NCI-H128 (cell line): ENCODE measurements around the gene FNIP2.

ENCODE experiments used
- DNase-seq: peaks from one replicate; lab custom pipeline; 2025; ENCODE audit not compliant: unreplicated experiment; lab: John Stamatoyannopoulos, UW

The FNIP2 gene

DNA sequence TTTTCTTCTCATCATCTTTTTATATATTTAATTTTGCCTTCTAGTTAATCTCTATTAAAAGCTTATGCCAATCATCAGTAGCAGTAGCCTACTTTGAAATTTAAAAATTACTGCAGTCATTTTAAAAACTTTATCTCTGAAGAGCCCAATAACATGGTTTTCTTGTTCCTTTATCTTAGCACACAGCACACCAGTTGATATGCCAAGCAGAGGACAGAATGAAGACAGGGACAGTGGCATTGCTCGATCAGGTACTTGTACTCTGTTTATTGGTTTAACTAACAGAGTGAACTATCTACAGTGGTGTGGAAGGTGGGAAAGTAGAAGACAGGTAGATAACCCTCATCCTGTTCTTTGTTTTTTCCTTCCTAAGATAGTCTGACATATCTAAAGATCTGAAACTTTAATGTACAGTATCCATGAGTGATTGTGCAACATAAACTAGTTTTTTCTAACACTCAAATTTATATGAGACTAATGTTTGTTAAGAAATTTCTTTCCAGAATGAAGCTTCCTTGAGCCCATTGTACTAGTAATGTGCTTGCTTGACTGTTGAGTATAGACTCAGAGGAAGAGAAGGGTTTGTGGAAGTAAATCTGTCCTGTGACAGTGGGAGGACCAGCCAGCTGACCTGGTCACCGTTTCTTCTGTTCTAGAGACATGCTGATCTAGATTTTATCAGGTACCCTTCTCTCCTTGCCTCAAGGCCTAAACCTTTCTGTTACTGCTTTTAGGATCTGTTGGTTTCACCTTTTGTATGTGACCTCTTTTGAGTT, 66.6 kb downstream of the FNIP2 start:
- DNase-seq, result no peak

DNA sequence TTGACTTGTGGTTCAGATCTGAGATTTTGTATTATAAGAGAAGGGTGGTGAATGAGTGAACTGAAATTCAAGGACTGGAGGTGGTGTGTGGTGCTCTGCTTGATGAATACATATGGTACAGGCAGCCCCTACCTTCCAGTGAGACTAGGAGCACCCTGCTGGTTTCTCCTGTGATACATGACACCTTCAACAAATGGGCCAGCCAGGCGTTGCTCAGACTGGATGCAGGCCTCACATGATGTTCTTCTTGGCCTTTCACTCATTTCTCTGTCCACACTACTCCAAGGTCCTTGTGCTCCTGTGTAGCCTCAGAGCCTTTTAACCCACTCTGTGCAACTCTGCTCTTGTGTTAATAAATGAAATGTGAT, 67.2 kb downstream of the FNIP2 start:
- DNase-seq, result no peak

DNA sequence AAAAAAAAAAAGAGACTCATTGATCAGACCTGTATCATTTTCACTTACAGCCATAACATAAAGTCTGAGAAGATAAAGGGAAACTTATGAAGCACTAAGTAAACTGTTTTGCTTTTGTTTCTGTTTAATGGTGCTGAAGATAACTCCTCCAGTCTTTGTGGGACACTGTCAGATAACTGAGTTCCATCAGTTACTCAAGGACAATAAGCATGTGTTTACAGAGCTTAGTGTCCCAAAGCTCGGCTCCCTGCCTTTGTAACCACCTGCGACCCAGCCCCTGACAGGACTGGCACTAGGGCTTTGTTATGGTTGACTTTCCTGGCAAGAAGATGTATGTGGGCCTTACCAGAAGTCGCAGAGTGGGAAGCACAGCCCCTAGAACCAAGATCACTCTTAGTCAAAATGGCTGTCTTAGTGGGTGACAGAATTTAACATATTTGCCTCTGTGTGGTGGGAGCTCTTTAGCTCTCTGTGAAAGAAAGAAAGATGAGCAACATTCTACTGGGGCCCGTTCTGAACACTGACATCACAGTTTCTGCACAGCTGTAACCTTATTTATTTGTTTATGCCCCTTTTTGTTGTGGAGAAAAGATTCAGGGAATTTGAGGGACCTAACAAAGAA, 68.1 kb downstream of the FNIP2 start:
- no peak for DNase-seq

DNA sequence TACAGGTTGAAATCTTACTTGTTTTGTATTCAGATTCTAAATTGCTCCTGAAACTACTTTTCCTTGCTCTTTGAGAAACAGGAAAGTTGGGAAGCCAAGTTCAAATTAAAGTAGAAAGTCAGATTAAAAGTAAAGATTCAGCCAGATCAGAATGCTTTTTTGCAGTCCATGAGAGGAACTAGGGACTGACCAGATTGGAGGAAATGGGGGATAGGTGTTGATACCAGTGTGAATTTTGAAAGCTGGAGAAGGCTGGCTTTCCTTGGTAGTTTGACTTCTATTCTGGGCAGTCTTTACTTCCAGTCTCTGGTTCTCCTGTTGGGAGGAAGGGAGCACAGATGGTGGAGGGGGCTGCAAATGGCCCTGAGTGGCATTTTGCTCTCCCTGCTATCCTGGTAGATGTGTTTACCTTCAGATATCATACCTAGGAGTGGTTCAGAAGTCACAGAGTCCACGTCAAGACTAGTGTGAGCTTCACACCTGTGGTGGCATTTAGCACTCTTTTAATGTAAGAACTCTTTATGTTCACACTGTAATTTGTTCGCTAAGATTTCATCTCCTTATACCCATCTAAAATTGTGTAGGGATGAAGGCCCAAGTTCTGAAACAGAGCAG, 68.8 kb downstream of the FNIP2 start:
- DNase-seq, result no peak

DNA sequence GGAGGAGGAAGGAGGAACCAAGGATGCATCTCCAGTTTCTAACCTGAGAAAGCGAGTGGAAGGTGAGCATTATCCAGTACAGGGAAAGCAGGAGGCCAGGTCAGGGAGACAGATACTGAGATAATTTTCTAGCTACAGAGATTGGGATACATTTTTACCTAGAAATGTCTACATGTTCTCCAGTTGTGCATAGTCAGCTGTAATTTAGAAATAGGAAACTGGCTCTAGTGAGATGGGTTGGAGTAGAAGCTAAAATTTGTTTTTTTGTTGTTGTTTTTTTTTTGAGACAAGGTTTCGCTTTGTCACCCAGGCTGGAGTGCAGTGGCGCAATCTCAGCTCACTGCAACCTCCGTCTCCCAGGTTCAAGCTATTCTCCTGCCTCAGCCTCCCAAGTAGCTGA, 71.3 kb downstream of the FNIP2 start:
- no peak for DNase-seq

DNA sequence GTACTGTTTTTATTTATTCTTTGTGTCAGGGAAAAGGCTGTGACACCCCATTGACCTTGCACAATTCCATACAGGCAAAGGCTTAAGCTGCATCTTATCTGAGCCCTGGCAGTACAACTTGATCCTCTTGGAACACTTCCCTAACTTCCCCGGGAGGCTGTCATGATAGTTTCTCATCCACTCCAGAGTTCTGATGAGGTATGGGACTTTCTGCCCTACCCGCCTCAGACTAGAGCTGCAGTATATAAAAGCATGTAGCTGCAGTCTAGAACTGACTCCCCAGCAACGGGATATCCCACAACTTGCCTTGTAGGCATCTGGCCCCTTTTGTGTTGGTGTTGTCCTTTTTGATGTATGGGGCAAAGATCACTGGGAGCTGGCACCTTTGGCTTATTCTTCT, 72.7 kb downstream of the FNIP2 start:
- DNase-seq, result no peak

DNA sequence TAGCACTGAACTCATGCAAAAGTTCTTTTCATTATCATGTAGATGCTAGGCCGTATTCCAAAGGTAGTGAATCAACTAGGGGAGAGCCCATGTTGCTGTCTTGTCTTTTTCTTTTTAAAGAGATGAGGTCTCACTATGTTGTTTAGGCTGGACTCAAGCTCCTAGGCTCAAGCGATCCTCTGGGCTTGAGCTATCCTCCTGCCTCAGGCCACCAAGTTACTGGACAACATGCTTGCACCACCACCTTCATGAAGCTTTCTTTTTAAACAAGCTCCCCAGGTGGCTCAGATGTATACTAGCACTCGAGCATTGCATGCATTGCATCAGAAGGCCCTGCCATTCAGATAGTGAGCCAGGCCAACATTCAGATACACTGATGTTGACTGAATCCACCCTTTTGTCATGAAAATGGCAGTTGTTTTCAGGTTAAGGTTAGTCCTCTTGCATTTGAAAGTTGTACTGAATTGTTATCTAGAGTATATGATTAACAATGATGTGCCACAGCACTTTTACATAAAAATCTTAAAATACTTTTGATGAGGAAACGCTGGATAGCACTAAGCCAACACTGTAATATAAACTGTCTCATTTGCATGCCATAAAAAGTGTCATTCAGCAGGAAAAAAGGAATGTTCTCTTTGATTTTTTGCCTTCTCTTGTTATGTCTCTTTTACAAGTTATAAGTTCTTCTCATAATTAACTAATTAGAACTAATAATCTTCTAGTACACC, 76.7 kb downstream of the FNIP2 start:
- DNase-seq, result no peak

DNA sequence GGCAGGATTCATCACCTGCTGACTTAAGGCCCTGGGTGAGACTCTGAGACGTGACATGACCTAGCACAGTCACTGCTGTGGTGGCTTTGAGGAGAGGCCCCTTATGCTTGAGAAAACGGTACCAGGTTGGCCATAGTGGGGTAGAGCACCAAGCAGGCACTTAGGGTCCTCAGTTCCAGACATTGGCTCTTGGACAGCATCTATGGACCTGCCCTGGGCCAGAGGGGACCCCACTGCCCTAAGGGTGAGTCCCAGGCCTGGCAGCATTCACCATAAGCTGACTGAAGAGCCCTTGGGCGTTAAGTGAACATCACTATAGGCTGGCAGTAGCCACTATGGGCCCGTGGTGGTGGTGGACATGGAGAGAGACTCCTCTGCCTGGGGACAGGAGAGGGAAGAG, 78.7 kb downstream of the FNIP2 start:
- DNase-seq, result no peak

DNA sequence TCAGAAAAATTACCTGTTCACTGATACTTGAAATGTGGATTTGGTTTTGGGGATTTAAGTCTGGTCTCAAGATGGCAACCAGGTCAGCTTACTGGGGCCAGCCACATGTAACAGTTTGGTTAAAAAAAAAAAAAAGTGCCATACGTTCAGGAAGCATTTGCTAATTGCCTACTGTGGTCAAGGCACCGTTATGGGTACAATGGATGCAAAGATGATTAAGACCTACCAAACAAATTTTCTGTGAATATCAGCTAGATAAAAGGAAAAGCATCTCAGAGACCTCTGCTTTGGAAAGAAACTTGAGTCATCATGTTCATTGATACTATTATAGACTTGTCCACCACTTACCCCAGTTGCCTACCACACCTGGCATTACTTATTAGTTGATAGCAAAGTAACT, 80.9 kb downstream of the FNIP2 start:
- DNase-seq, result no peak

DNA sequence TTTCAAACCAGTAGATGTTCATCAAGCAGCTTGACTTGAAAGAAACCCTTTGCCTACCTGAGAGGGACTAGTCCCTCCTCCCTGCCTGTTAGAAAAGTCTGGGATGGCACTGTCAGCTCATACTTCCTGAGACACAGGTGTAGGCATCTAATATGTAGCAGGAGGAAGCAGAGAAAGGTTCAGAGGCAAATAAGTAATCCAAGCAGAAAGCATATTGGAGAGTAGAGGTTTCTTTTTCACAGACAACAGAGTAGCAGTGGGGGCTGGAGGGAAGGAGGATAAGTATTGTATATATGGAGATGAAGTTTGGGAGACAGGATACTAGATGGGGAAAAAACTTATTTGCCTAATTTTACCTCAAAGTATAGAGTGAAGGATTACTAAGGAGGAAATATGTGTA, 81.5 kb downstream of the FNIP2 start:
- DNase-seq, result no peak

DNA sequence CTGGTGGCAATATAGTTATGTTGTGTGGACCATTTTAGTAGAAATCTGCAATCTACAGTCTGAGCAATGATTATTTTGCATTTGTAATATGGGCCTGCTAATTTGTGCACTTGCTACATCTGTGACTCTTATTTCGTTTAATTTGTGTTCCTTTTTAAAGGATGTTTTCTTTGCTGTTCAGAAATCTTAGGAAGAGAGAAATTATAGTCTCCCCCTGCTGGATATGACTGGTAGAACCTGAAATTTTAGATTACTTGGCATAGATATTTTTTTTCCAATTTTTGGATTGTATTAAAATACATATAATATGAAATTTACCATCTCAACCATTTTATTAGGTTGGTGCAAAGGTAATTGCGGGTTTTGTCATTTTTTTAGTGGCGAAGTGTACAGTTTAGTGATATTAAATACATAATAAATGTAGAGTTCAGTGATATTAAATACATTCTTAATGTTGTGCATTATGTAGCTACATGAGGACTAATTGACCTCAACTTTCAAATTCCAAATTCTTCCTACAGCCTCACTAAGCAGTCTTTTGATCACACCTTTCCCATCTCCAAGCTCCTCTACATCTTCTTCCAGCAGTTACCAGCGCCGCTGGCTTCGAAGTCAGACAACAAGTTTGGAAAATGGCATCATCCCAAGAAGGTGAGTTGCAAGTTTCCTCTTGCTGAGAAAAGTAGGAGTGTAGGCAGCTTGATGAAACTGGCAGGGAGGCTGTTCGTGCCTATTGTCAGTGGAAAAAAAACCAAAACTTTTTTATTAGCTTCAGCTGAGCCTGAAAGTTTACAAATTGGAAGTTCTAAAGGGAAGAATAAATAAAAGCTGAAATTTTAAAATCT, 82.2 kb downstream of the FNIP2 start:
- no peak for DNase-seq

DNA sequence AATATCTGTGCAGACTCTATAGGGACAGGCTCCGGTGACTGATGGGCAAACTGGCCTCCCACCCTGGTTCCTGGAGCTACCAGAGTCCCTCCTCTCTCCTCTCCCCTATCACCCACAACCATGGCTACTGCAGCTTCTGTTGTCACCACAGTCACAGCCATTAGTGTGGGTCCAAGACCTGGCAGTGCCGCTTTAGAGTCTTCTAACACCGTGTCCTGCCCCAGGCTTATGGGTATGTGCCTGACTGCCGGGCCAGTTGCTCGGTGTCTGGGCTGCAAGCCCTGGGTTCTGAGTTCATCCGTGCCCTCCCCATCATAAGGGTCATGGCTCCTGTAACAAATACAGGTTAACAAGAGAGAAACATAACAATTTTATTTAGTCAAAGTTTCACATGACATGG, 85.4 kb downstream of the FNIP2 start:
- DNase-seq, result no peak

DNA sequence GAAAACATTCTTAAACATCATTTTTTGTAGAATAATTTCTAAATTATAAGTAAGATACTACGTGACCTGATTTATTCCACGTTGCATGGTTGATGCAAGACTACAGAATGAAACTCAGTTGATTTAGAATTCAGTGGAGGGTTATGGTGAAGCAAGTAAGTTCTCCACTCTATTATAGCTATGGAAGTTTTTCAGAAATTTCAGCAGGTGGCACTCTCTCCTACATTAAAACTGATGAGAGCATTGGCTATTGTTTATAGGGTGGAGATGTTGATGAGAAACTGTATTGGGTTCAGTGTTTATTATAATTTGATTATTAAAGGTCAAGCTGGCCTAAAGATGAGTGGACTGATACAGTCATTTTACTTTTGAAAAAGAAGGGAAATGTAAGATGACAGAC, 88.0 kb downstream of the FNIP2 start:
- DNase-seq, result no peak

DNA sequence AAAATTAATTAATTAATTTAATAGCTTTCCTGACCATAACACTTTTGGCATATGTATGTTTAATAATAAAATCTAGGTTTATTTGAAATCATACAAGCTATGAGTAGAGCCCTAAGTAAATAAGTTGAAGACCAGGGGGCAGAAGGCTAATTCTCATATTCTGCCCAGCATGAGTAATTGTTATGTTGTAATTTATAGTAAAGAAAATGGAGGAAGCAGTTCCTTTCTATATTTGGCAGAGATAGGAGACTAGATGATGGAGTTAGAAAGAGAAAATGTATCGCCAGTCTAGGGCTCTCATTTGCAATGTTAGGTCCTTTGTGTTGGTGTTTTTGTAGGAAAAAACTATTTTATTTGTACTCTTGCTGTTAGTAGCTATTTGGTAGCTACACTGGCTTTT, 89.1 kb downstream of the FNIP2 start:
- no peak for DNase-seq

DNA sequence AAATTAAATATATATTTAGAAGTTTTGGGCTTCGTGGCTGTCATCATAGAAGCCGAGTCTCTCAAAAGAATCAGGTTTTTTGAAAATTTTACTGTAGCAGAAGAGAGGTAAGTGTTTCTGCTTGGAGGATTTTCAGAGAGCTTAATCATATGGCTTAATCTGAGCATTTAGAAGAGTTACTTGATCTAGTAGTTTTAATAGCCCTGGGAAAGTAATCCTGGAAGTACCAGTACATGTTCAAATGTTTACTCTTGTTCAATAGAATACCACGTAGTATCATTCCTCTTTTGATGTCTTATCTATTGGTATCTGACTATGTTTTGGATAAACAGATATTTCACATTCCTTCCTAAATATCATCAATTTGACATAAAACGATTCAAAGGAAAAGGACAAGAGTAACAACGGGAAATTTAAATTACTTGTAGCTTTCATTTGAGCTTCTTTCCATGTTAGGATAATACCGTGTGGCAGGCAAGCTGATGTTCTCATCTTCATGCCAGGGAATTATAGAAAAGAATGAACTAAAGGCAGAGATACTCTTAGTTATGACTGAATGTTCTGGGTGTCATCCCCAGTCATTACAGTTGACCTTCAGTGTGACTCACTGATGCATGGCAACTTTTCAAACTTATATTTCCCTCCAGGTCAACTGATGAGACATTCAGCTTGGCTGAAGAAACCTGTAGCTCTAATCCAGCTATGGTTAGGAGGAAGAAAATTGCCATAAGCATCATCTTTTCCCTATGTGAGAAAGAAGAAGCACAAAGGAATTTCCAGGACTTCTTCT, 89.8 kb downstream of the FNIP2 start:
- DNase-seq, result no peak

DNA sequence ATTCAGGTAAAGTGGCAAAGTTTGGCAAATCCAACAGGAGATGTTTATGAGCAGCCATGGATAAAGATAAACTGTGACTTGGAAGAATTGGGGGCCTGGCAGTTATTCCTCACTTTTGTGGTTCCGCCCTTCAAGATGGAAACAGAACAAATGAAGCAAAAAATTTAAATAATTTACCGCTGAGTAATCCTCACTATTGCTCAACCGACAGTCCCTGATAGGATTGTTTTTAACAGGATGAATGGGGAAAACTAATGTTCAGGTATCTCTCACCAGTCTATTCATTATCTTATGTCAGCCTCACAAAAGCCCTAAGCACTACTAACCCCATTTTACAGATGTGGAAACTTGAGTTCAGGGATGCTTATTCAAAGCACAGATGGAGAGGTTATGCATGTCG, 90.8 kb downstream of the FNIP2 start:
- DNase-seq, result no peak

DNA sequence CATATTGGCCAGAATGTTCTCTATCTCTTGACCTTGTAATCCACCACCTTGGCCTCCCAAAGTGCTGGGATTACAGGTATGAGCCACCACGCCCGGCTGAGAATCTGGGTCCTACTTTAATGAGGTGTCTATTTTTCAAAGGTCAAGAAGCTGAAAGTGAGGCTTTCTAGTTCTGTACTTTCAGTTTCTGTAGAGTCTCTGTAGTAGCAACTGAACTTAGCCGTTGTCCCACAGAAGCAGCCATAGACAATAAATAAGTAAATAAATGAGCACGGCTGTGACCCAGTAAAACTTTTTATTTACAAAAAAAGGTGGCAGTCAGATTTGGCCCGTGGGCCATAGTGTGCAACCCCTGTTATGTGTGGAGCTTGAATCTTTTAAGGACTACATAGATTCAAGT, 92.0 kb downstream of the FNIP2 start:
- DNase-seq, result no peak

DNA sequence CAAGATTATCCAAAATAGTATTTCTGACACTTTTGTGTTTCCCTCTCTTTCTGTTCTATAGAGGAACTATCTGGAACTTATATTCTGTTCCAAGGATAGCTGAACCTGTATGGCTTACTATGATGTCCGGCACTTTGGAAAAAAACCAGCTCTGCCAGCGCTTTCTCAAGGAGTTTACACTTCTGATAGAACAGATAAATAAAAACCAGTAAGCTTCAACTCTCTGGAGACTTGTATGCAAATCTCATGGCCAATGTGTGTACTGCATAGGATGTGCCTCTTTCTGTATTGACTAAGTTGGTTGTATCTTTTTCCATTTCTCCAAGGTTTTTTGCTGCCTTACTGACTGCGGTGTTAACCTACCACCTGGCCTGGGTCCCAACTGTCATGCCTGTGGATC, 92.5 kb downstream of the FNIP2 start:
- DNase-seq, result no peak

DNA sequence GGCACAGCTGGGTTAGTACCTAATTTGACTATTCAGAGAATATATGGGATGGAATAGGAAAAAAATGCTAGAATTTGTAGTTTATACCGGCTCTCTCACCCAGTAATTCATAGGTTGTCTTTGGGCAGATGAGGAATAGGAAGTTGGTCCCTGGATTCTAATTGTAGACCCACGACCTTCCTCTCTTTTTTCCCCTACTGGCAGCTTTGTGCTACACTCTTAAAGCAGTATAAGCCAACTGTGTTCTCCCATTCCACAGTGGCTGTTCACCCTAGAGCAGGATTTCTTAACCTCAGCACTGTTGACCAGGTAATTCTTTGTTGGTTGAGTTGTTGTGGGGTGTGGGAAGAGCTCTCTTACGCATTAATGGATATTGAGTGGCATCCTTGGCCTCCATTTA, 92.9 kb downstream of the FNIP2 start:
- no peak for DNase-seq

DNA sequence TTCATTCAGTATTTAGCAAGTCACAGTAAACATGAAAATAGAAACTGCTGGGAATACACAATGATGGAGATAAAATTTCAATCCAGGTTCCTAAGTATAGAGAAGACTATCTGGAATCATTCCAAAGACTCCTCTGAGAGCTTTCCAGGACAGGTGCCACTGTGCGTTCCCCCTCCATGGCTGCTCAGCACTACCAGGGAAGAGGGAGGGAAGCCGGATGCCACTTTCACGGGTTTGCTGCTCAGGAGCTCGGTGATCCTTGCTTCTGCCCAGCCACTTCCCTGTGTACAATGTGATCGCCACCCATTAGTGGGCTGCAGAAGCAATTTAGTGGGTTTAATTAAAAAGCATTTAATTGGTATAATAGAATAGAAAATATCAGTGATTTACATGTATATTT, 94.5 kb downstream of the FNIP2 start:
- peak; percentile 23 for DNase-seq
